UCSD-AML1 (cell line): ENCODE data around the gene AGBL5.
"Not testable (repeated sequence)": the region's sequence is repeated elsewhere in the genome, so short reads cannot be mapped to it uniquely, and the experiment has no call there.

Source experiments
- DNase-seq: peaks from one replicate; lab custom pipeline; 2025; ENCODE audit not compliant: unreplicated experiment; lab: John Stamatoyannopoulos, UW

Gene AGBL5

GRCh38 chr2:27051902-27052645 lies 606 bp downstream of the AGBL5 start:
- DNase-seq: no peak

DNA sequence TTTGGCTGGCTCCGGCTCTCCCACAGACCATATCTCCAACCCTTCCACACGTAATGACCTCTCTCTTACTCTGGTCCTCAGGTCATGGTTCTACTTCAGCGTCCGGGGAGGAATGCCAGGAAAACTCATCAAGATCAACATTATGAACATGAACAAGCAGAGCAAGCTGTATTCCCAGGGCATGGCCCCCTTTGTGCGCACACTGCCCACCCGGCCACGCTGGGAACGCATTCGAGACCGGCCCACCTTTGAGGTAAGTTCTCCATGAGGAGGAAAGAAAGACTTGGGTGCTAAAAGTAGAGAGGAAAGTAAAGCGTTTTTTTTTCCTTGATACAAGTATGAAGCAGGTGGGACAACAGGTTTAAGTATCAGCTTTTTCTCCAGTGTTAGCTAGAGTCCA lies 1.9 kb downstream of the AGBL5 start:
- DNase-seq: no peak

GRCh38 chr2:27053776-27054175 lies 2.3 kb downstream of the AGBL5 start:
- no peak for DNase-seq

GRCh38 chr2:27054721-27055120 lies 3.3 kb downstream of the AGBL5 start:
- DNase-seq: no peak

- DNase-seq: no peak
Observed at GRCh38 chr2:27057184-27057583, 5.7 kb downstream of the AGBL5 start.

DNA sequence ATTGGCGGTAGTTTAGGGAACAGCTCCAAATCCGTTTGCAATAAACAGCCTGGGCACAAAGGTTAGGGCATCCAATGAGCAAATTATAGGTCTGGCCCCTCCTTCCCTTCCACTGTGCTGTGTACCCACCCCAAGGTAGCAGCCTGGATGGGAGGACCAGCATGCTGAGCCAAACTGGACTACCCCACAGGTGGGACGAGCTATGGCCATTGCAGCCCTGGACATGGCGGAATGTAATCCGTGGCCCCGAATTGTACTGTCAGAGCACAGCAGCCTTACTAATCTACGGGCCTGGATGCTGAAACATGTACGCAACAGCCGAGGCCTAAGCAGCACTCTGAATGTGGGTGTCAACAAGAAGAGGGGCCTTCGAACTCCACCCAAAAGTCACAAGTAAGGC lies 6.7 kb downstream of the AGBL5 start:
- DNase-seq: no peak

DNA sequence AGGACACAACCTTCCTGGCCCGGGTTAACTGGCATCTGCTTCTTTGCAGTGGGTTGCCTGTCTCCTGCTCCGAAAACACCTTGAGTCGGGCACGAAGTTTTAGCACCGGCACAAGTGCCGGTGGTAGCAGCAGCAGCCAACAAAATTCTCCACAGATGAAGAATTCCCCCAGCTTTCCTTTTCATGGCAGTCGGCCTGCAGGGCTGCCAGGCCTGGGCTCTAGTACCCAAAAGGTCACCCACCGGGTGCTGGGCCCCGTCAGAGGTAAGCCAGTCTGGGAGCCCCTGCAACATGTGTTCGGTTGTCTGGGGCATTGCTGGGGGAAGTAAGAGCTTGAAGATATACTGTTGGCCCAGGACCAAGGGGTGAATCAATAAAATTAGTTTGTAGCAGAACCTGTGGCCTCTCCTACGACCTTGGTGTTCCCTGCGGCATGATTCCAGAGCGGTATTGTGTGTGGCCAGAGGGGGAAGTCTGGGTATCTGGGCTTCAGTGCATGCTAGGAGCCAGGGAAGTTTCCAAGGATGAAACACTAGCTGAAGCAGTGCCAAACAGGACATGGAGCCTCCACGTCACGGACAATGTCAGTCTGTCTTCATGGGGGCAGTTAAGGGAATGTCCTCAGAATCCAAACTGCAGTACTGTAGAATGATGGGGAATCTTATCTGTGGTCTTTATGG lies 7.8 kb downstream of the AGBL5 start:
- no peak for DNase-seq

DNA sequence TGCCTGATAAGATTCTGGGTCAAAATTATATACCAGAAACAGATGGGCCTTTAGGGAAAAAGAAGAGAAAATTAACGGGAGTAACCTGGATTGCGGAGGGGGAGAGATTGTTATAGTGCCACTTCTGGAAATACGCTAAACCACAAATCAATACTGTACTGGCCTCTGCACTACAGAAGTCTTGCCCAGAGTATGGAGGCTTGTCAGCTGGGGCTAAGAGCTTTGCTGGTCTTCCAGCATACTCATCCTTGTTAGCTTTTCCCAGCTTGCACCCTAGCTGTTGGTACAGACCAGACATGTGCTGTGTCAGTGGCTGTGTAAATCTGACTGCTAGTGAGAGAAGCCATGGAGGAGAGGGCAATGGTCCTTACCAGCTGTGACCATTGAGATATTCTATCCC lies 8.9 kb downstream of the AGBL5 start:
- no peak for DNase-seq

GRCh38 chr2:27065128-27065527 lies 13.7 kb downstream of the AGBL5 start:
- DNase-seq: no peak

GRCh38 chr2:27067385-27067784 lies 15.9 kb downstream of the AGBL5 start:
- DNase-seq: no peak

GRCh38 chr2:27069436-27069835 lies 18.0 kb downstream of the AGBL5 start:
- no peak for DNase-seq

- no peak for DNase-seq
Observed at GRCh38 chr2:27069961-27070618, 18.6 kb downstream of the AGBL5 start.

GRCh38 chr2:27070653-27071276 lies 19.3 kb downstream of the AGBL5 start:
- DNase-seq: no peak

DNA sequence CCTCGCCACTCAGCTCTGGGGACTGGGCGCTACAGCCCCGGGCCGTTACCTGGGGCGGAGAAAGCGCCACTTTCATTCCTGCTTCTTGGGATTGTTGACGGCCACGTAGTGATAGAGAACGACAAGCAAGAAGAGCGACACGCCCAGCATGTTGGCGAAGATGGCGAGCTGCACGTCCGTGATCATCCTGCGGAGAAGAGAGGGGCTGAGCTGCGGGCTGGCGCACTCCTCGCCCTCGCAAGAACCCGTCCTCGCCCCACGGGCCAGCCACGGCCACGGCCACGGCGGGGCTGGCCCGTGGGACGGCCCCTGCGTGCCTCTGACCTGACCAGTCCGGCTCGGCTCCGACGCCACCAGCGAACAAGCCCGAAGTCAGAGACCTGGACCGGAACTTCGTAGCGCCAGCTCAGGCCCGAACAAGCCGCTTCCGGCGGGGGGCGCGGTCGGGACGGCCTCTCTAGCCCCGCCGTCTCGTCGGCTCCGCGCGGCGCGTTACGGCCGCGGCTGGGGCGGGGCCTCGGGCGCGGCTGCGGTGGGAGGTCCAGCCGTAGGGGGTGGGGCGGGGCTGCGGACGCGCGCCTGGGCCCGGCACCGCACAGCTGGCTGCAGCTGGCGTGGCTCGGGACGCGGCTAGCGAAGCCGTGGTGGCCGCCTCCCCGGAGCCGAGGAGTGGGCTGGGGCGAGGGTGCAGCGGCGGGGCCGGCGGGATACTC lies 20.0 kb downstream of the AGBL5 start, which contains the start of gene OST4:
Gene OST4, minus strand, starts transcription at position 378 of the 713 bp plus-strand sequence.
- DNase-seq: peak; percentile 96

DNA sequence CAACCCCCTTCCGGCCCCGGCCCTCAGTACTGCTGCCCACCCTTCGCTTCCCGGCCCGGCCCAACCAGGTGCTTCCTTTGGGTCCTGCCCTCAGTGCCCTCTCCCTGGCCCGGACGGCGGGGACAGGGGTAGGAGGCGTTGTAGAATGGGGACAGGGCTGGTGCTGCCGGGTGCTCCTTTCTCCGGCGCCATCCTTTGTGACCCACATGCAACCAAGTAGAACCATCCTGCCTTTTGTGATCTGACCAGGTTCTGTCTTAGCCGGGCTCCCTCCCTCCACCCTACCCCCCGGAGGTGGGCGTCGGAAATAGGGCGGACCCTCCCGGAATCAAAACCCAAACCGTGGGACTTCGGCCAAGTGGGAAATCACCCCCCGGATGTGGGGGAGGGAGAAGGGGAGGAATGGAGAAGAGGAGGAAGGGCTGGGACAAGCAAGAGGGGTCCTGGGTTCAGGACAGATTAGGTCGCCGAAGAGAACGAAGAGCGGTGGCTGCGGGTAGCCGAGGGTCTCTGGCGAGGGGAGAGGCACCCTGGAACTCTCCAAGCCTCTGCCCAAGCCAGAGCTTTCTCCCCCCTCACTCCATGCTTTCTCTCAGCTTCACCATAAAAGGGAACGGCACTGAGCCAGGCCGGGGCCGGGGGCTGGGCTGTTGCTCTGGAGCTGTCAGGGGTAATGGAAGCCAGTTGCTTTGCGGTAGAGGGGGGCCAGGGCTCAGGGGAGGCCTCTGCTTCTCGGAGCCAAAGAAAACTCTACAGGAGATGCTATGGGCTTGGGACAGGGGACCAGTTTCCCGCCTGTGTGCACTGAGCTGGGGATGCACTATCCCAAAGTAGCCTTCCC lies 20.7 kb downstream of the AGBL5 start:
- peak; percentile 73 for DNase-seq

DNA sequence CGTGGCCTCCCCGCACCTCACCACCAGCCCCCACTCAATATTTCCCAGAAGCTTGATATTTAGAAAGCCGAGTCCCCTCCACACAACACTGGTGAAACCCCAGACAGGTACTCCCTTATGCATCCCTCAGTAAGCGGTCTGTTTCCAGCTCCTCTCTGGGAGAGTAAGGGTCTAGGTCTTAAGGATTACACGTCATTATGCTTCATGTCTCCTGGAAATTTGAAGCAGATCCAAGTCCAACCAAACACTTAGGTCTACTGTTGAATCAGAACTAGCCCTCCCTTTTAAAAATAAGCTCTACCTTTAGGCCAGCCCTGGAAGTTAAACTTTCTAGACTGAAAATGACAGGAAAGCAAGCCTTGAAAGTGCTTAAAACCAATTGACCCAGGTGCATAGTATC lies 21.5 kb downstream of the AGBL5 start:
- DNase-seq: no peak

GRCh38 chr2:27073782-27074181 lies 22.3 kb downstream of the AGBL5 start:
- DNase-seq: no peak

GRCh38 chr2:27074738-27075565 lies 23.5 kb downstream of the AGBL5 start:
- DNase-seq: peak; percentile 73

DNA sequence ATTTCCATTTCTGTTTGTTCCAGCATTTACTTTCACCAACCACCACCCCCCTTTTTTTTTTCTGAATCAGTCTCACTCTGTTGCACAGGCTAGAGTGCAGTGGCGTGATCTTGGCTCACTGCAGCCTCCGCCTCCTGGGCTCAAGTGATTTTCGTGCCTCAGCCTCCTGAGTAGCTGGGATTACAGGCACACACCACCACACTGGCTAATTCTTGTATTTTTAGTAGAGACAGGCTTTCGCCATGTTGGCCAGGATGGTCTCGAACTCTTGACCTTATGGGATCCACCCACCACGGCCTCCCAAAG lies 24.1 kb downstream of the AGBL5 start:
- DNase-seq: not testable (repeated sequence)
